ENCODE data around the gene AMH. TPM values are rescaled to one million over a fixed set of nuclear protein-coding genes. Genes with fewer than 3 reads are reported as not detected.

The AMH gene
- total and polyA plus RNA-seq, 4 donors: 1.5 to 3.1 (median 1.8) TPM

Small RNA genes lying within 50 kb of the gene (microRNA-seq; reads per million reads assigned to microRNA genes)
- gene MIR1227 (1.2 to 2.0 reads per million in 2 donors), gene MIR4321 (0 reads per million in 2 donors)

Other genes with a start within 250 kb of the AMH start
- gene BTBD2, start 233.6 kb upstream of the AMH start, total RNA-seq: 10 to 100 TPM; 46.2 to 62.7 TPM
- 10 to 100 TPM; 27.5 to 56.7 TPM for gene BTBD2, start 233.6 kb upstream of the AMH start, polyA plus RNA-seq
- 100 to 1,000 TPM in 1 of 2 donors, 10 to 100 TPM in 1; 93.0 to 103 TPM for gene MKNK2, start 198.1 kb upstream of the AMH start, total RNA-seq
- 10 to 100 TPM; 49.3 to 68.1 TPM for gene MKNK2, start 198.1 kb upstream of the AMH start, polyA plus RNA-seq
- 10 to 100 TPM; 41.1 to 43.6 TPM for gene MOB3A, start 153.0 kb upstream of the AMH start, total RNA-seq
- 10 to 100 TPM; 12.5 to 15.5 TPM for gene MOB3A, start 153.0 kb upstream of the AMH start, polyA plus RNA-seq
- 1 to 10 TPM; 1.6 to 3.6 TPM for gene IZUMO4, start 152.4 kb upstream of the AMH start, total RNA-seq
- gene IZUMO4, start 152.4 kb upstream of the AMH start, polyA plus RNA-seq: 10 to 100 TPM in 1 of 2 donors, 1 to 10 TPM in 1; 5.5 to 25.2 TPM
- 10 to 100 TPM; 74.8 to 84.3 TPM for gene AP3D1, start 97.8 kb upstream of the AMH start, total RNA-seq
- gene AP3D1, start 97.8 kb upstream of the AMH start, polyA plus RNA-seq: 10 to 100 TPM; 31.7 to 61.9 TPM
- gene DOT1L, start 85.4 kb upstream of the AMH start, total RNA-seq: 10 to 100 TPM; 22.6 to 24.8 TPM
- 1 to 10 TPM; 4.4 to 4.9 TPM for gene DOT1L, start 85.4 kb upstream of the AMH start, polyA plus RNA-seq
- 10 to 100 TPM; 24.9 to 37.7 TPM for gene PLEKHJ1, start 13.0 kb upstream of the AMH start, total RNA-seq
- gene PLEKHJ1, start 13.0 kb upstream of the AMH start, polyA plus RNA-seq: 10 to 100 TPM; 50.9 to 56.2 TPM
- gene SF3A2, start 12.5 kb upstream of the AMH start, total RNA-seq: 10 to 100 TPM; 56.1 to 62.2 TPM
- 10 to 100 TPM; 23.8 to 64.9 TPM for gene SF3A2, start 12.5 kb upstream of the AMH start, polyA plus RNA-seq
- gene JSRP1, start 7.1 kb downstream of the AMH start, total RNA-seq: under 1 TPM in 1 of 2 donors, not detected in 1; 0.42 TPM
- gene JSRP1, start 7.1 kb downstream of the AMH start, polyA plus RNA-seq: under 1 TPM in 1 of 2 donors, not detected in 1; 0.38 TPM
- gene PEAK3, start 32.9 kb downstream of the AMH start, total RNA-seq: 1 to 10 TPM in 1 of 2 donors, under 1 TPM in 1; 0.93 to 1.5 TPM
- under 1 TPM in 1 of 2 donors, not detected in 1; 0.88 TPM for gene PEAK3, start 32.9 kb downstream of the AMH start, polyA plus RNA-seq
- not detected for gene LINGO3, start 58.8 kb downstream of the AMH start, total RNA-seq
- under 1 TPM in 1 of 2 donors, not detected in 1; 0.08 TPM for gene LINGO3, start 58.8 kb downstream of the AMH start, polyA plus RNA-seq
- 10 to 100 TPM; 43.7 to 45.8 TPM for gene LSM7, start 79.3 kb downstream of the AMH start, total RNA-seq
- 100 to 1,000 TPM; 133 to 155 TPM for gene LSM7, start 79.3 kb downstream of the AMH start, polyA plus RNA-seq
- gene SPPL2B, start 79.4 kb downstream of the AMH start, total RNA-seq: 10 to 100 TPM; 29.3 to 49.1 TPM
- 10 to 100 TPM; 13.3 to 78.1 TPM for gene SPPL2B, start 79.4 kb downstream of the AMH start, polyA plus RNA-seq
- gene TMPRSS9, start 110.9 kb downstream of the AMH start, total RNA-seq: under 1 TPM; 0.23 to 0.27 TPM
- gene TMPRSS9, start 110.9 kb downstream of the AMH start, polyA plus RNA-seq: not detected
- gene TIMM13, start 178.3 kb downstream of the AMH start, total RNA-seq: 10 to 100 TPM; 27.8 to 32.7 TPM
- gene TIMM13, start 178.3 kb downstream of the AMH start, polyA plus RNA-seq: 10 to 100 TPM; 41.7 to 41.9 TPM
- gene LMNB2, start 207.6 kb downstream of the AMH start, total RNA-seq: 10 to 100 TPM; 18.0 to 19.7 TPM
- gene LMNB2, start 207.6 kb downstream of the AMH start, polyA plus RNA-seq: 1 to 10 TPM; 7.1 to 7.4 TPM
- gene GADD45B, start 226.8 kb downstream of the AMH start, total RNA-seq: 100 to 1,000 TPM in 1 of 2 donors, 10 to 100 TPM in 1; 99.5 to 185 TPM
- 100 to 1,000 TPM; 127 to 262 TPM for gene GADD45B, start 226.8 kb downstream of the AMH start, polyA plus RNA-seq